BE2C (cell line): Measurements from ENCODE around the gene COX6B1.

Experiments used
- DNase-seq: peaks from one replicate; pipeline ENCODE4 v3.0.0-alpha.2; 2020
- H3K27me3 ChIP-seq: fragments of 250-450 bp; sonication (Bioruptor Pico); 2 replicates; pipeline ENCODE4 v1.5.1; 2020; ENCODE audit warnings: mild to moderate bottlenecking
- H3K36me3 ChIP-seq: fragments of 250-450 bp; sonication (Bioruptor Pico); 2 replicates; pipeline ENCODE4 v1.5.1; 2020; ENCODE audit warnings: mild to moderate bottlenecking
- H3K4me1 ChIP-seq: fragments of 250-450 bp; sonication (Bioruptor Pico); 2 replicates; pipeline ENCODE4 v1.5.1; 2020
- H3K4me3 ChIP-seq: 2 replicates; pipeline ENCODE4 v1.5.1; 2011; ENCODE audit warnings: low read depth, low read length
- H3K9me3 ChIP-seq: fragments of 250-450 bp; sonication (Bioruptor Pico); 2 replicates; pipeline ENCODE4 v1.5.1; 2020
- CTCF ChIP-seq: IDR thresholded peaks from 2 replicates; pipeline ENCODE4 v1.5.1; 2012; ENCODE audit warnings: mild to moderate bottlenecking, low read depth, low read length

COX6B1 gene

GRCh38 chr19:35641515-35642151 is 6.5 kb upstream of the COX6B1 start, which contains the start of gene ETV2:
TSS of gene ETV2 (plus strand) at chr19:35641745. CDS start at chr19:35642461, 716 bp downstream.
- peak; percentile 52 for DNase-seq
- TF ChIP-seq CTCF = no peak
- H3K36me3 ChIP-seq = peaks cover 5% of the 10 kb centered on the region
- no peaks in the 10 kb centered on the region for H3K27me3 ChIP-seq
- no peak within 1 kb of the TSS for H3K4me3 ChIP-seq
- peaks cover 7% of the 10 kb centered on the region; the same call in 1 of the 2 replicates for H3K4me1 ChIP-seq
- H3K9me3 ChIP-seq = no peaks in the 10 kb centered on the region

GRCh38 chr19:35642312-35642711 is 5.8 kb upstream of the COX6B1 start:
- no peak for DNase-seq
- H3K27me3 ChIP-seq = no peaks in the 10 kb centered on the region
- no peak for TF ChIP-seq CTCF

GRCh38 chr19:35642798-35643254 is 5.3 kb upstream of the COX6B1 start:
- TF ChIP-seq CTCF = no peak
- Histone ChIP-seq H3K27me3 (no peaks in the 10 kb centered on the region), H3K36me3 (no peaks in the 10 kb centered on the region; the same call in 1 of the 2 replicates), H3K4me1 (peaks cover 7% of the 10 kb centered on the region; the same call in 1 of the 2 replicates), H3K4me3 (peak overlapping the region; percentile 51), H3K9me3 (no peaks in the 10 kb centered on the region)
- DNase-seq = no peak

More at GRCh38 chr19:35642312-35642711, 5.8 kb upstream of the COX6B1 start:
- Histone ChIP-seq H3K4me3 (no peak overlapping the region), H3K4me1 (peaks cover 7% of the 10 kb centered on the region; the same call in 1 of the 2 replicates), H3K36me3 (peaks cover 1% of the 10 kb centered on the region), H3K9me3 (no peaks in the 10 kb centered on the region)

- no peak for TF ChIP-seq CTCF
- DNase-seq = peak; percentile 90
- Histone ChIP-seq H3K4me3 (peak overlapping the region; percentile 51), H3K9me3 (no peaks in the 10 kb centered on the region), H3K4me1 (peaks cover 7% of the 10 kb centered on the region; the same call in 1 of the 2 replicates), H3K36me3 (no peaks in the 10 kb centered on the region), H3K27me3 (no peaks in the 10 kb centered on the region)
These were observed 4.6 kb upstream of the COX6B1 start for GRCh38 chr19:35643255-35644205.

GRCh38 chr19:35644206-35644986 is 3.7 kb upstream of the COX6B1 start:
- H3K4me1 ChIP-seq = peaks cover 7% of the 10 kb centered on the region; the same call in 1 of the 2 replicates
- DNase-seq = peak; percentile 98
- TF ChIP-seq CTCF = no peak

More at GRCh38 chr19:35644206-35644986, 3.7 kb upstream of the COX6B1 start:
- Histone ChIP-seq H3K4me3 (peak overlapping the region; percentile 51), H3K9me3 (no peaks in the 10 kb centered on the region), H3K27me3 (no peaks in the 10 kb centered on the region), H3K36me3 (no peaks in the 10 kb centered on the region)
